ENCODE data around the gene ARHGEF7. TPM values are rescaled to one million over a fixed set of nuclear protein-coding genes. Genes with fewer than 3 reads are reported as not detected.

ARHGEF7 gene
- polyA plus RNA-seq, 1 experiment = 32.0 TPM

GRCh38 chr13:111251646-111252445 lies 136.7 kb downstream of the ARHGEF7 start:
- DNase-seq (ENCODE audit: low read depth) = no peak
- TF ChIP-seq CTCF (IDR thresholded peaks at IDR 0.05; ENCODE audit: insufficient read depth, low read depth, low read length) = no peak
- Histone ChIP-seq H3K4me3 (ENCODE audit: low read depth, low read length) (no peak overlapping the region), H3K27me3 (ENCODE audit: control insufficient read depth, insufficient read depth, low read length) (no peaks in the 10 kb centered on the region), H3K36me3 (ENCODE audit: control insufficient read depth, insufficient read depth, low read length) (peaks cover 5% of the 10 kb centered on the region)
- CTCF ChIA-PET = interaction anchor here (1.0 to 1.8 kb wide), 2 partner anchors 13 to 30 kb away, joined by 3 to 5 read pairs; no protein-coding TSS in a partner anchor
- POLR2A ChIA-PET = no interaction called here

- Histone ChIP-seq H3K27me3 (ENCODE audit: control insufficient read depth, insufficient read depth, low read length) (no peaks in the 10 kb centered on the region), H3K36me3 (ENCODE audit: control insufficient read depth, insufficient read depth, low read length) (peaks cover 7% of the 10 kb centered on the region), H3K4me3 (ENCODE audit: low read depth, low read length) (no peak overlapping the region)
- ChIA-PET CTCF (interaction anchor here (1.0 to 1.8 kb wide), 2 partner anchors 12 to 29 kb away, joined by 3 to 5 read pairs; no protein-coding TSS in a partner anchor), POLR2A (no interaction called here)
- TF ChIP-seq CTCF (IDR thresholded peaks at IDR 0.05; ENCODE audit: insufficient read depth, low read depth, low read length) = no peak
- peak; percentile 41 for DNase-seq (ENCODE audit: low read depth)
These were observed 137.6 kb downstream of the ARHGEF7 start for GRCh38 chr13:111252446-111253364.

GRCh38 chr13:111253365-111253872 lies 138.3 kb downstream of the ARHGEF7 start:
- no peaks in the 10 kb centered on the region for H3K27me3 ChIP-seq (ENCODE audit: control insufficient read depth, insufficient read depth, low read length)
- POLR2A ChIA-PET = no interaction called here
- peaks cover 12% of the 10 kb centered on the region for H3K36me3 ChIP-seq (ENCODE audit: control insufficient read depth, insufficient read depth, low read length)
- no peak for TF ChIP-seq CTCF (IDR thresholded peaks at IDR 0.05; ENCODE audit: insufficient read depth, low read depth, low read length)
- CTCF ChIA-PET = interaction anchor here (1.8 kb wide), 1 partner anchor 12 kb away, joined by 5 read pairs; no protein-coding TSS in a partner anchor
- DNase-seq (ENCODE audit: low read depth) = no peak
- no peak overlapping the region for H3K4me3 ChIP-seq (ENCODE audit: low read depth, low read length)

GRCh38 chr13:111255228-111255790 lies 140.2 kb downstream of the ARHGEF7 start:
- no peak for TF ChIP-seq CTCF (IDR thresholded peaks at IDR 0.05; ENCODE audit: insufficient read depth, low read depth, low read length)
- Histone ChIP-seq H3K27me3 (ENCODE audit: control insufficient read depth, insufficient read depth, low read length) (no peaks in the 10 kb centered on the region), H3K4me3 (ENCODE audit: low read depth, low read length) (no peak overlapping the region), H3K36me3 (ENCODE audit: control insufficient read depth, insufficient read depth, low read length) (peaks cover 15% of the 10 kb centered on the region)
- ChIA-PET CTCF (interaction anchor here (1.3 kb wide), 1 partner anchor 33 kb away, joined by 4 read pairs; no protein-coding TSS in a partner anchor), POLR2A (no interaction called here)
- DNase-seq (ENCODE audit: low read depth) = no peak

Data from BJ (cell line).